Retinal pigment epithelial cell (primary cell): ENCODE data around the gene B3GNT3.

Experiments used
- DNase-seq: peaks from one replicate; pipeline ENCODE4 v3.0.0-alpha.2; 2010; ENCODE audit warnings: low read depth
- H3K4me3 ChIP-seq: 2 replicates; pipeline ENCODE4 v1.5.1; 2011; ENCODE audit warnings: mild to moderate bottlenecking, low read length, control low read depth, moderate library complexity
- CTCF ChIP-seq: conservative IDR thresholded peaks from 2 replicates; pipeline ENCODE4 v1.5.1; 2011; ENCODE audit warnings: low read depth, low read length, control low read depth, inconsistent platforms

Gene B3GNT3

DNA sequence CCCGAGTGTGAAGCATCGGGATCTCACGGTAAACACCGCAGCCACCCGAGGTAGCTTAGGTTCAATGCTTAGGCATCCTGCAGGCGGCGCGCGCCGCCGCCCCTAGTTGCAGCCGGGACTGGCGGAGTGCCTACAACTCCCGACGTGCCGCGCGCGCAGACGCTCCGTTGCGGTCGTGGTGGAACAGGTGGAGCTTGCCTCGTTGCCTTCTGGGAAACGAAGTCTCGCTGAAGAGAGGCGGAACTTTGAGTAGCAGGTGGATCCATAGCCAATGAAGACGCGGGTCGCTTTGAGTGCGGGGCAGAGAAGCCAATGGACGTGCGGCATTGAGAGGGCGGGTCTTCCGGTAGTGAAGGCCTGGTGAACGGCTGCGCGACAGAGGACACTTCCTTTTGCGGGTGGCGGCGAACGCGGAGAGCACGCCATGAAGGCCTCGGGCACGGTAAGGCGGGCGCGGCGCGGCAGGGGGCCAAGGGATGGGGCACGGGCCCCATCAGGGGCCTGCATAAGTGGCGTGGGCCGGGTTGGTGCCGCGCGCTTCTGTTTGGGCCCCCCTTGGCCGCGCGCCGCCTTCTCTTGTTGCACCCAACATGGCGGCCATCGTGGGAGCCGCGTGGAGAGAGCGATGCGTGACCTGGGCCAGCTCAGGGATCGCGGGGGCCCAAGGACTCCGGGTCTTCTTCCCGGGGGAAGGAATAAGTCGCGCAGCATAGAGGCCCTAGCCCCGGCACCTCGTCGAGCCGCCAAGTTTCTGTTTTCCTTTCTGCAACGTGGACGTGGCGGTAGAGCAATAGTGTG lies 64.8 kb downstream of the B3GNT3 start, which contains the start of gene RPL18A:
TSS of gene RPL18A (plus strand) at position 378 of the 798 bp plus-strand sequence. CDS start at position 425, 47 bp downstream.
- peak within 1 kb of the TSS; percentile 98 for H3K4me3 ChIP-seq

GRCh38 chr19:17860331-17860992 lies 65.5 kb downstream of the B3GNT3 start:
- no peak for DNase-seq
- H3K4me3 ChIP-seq, result peak overlapping the region; percentile 98
- TF ChIP-seq CTCF, result no peak

More for the DNA sequence above, 64.8 kb downstream of the B3GNT3 start, which contains the start of gene RPL18A:
- DNase-seq, result peak; percentile 99
- TF ChIP-seq CTCF, result peak; percentile 87

DNA sequence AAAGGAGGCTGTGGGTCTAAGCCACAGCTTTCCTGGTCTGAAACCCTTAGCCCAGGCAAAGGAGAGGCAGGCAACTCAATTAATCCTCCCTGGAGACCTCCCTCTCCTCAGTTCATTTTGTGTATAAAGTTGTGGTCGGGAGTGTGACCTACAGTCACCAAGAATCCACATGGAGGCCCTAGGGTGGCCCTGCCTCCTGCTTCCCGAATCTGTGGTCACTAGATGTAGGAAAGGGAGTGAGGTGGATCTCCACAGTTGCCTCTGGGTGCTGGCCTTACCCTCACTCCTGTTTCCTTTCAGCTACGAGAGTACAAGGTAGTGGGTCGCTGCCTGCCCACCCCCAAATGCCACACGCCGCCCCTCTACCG lies 66.0 kb downstream of the B3GNT3 start:
- H3K4me3 ChIP-seq, result peak overlapping the region; percentile 98
- no peak for DNase-seq
- TF ChIP-seq CTCF, result no peak

DNA sequence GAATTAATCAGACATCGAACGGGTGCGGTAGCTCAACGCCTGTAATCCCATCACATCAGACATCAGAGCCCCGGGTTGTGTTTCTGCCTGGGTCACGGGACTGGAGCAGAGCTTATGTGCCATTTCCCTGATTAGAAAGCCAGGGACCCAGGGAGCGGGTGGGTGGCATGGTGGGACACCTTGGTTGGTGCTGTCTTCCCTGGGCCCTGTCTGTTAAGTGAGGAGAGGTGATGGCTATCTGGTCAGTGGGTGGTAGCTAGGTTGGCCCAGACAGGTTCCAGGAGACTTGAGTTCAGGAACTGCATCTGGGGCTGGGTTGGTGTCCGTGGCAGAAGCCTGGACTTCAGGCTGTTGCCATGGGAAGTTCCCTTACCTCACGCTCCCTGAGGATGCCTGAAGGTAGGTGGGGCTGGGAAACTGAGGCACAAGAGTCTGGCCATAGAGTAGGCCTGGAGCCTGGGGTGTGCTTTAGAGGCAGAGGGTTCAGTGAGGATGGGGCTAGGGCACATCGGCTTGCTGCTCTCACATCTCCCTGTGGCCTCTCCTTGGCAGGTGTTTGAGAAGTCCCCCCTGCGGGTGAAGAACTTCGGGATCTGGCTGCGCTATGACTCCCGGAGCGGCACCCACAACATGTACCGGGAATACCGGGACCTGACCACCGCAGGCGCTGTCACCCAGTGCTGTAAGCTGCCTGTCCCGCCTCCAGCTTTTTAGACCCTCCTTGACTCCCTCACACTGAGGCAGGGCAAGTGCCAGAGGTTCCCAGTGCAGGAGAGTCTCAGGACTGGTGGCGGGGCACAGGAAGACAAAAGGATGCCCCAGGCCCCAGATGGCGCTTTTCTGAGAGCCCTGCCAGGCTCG lies 66.8 kb downstream of the B3GNT3 start:
- H3K4me3 ChIP-seq, result peak overlapping the region; percentile 98
- TF ChIP-seq CTCF, result no peak
- DNase-seq, result no peak

- DNase-seq, result no peak
- no peak overlapping the region for H3K4me3 ChIP-seq
- TF ChIP-seq CTCF, result no peak
Measured at GRCh38 chr19:17862711-17863519, 68.0 kb downstream of the B3GNT3 start.
